Urinary bladder (tissue), 4 donors: ENCODE data around the gene TMEM203. TPM values are rescaled to one million over a fixed set of nuclear protein-coding genes. Genes with fewer than 3 reads are reported as not detected.

Experiments used
- DNase-seq: peaks from one replicate; pipeline ENCODE4 v3.0.0-alpha.2; 2015; ENCODE audit errors: extremely low spot score
- H3K27ac ChIP-seq: one replicate; pipeline ENCODE4 v1.5.1; 2013; ENCODE audit warnings: low read depth, mild to moderate bottlenecking, moderate library complexity
- H3K36me3 ChIP-seq: one replicate; pipeline ENCODE4 v1.6.1; 2013; ENCODE audit warnings: mild to moderate bottlenecking, moderate library complexity; ENCODE audit not compliant: insufficient read depth
- H3K4me1 ChIP-seq: one replicate; pipeline ENCODE4 v1.6.1; 2013; ENCODE audit warnings: mild to moderate bottlenecking, moderate library complexity; ENCODE audit not compliant: insufficient read depth
- H3K4me3 ChIP-seq: one replicate; pipeline ENCODE4 v1.5.1; 2013; ENCODE audit warnings: low read depth, low read length
- WGBS: extraction: QIAGEN DNeasy Blood & Tissue Kit; methylation state at CpG from one replicate; pipeline ENCODE4 v1.1.7; 2013; 5-methylcytosine and 5-hydroxymethylcytosine counted together
- polyA plus RNA-seq: library from polyadenylated mRNA; stranded (reverse); fragments of 200-250 nt; gene quantifications from one replicate; pipeline ENCODE4 v1.2.3, GENCODE V29; 2013
- total RNA-seq: library from RNA; depleted of rRNA; stranded (reverse); fragments of >200 nt; gene quantifications from one replicate; pipeline ENCODE4 v1.2.3, GENCODE V29; 2014
- donor health status: healthy with polysubstance abuse.
- donor health status: healthy.

TMEM203 gene
- total and polyA plus RNA-seq, 2 donors, result 24.2 to 41.2 TPM

DNA sequence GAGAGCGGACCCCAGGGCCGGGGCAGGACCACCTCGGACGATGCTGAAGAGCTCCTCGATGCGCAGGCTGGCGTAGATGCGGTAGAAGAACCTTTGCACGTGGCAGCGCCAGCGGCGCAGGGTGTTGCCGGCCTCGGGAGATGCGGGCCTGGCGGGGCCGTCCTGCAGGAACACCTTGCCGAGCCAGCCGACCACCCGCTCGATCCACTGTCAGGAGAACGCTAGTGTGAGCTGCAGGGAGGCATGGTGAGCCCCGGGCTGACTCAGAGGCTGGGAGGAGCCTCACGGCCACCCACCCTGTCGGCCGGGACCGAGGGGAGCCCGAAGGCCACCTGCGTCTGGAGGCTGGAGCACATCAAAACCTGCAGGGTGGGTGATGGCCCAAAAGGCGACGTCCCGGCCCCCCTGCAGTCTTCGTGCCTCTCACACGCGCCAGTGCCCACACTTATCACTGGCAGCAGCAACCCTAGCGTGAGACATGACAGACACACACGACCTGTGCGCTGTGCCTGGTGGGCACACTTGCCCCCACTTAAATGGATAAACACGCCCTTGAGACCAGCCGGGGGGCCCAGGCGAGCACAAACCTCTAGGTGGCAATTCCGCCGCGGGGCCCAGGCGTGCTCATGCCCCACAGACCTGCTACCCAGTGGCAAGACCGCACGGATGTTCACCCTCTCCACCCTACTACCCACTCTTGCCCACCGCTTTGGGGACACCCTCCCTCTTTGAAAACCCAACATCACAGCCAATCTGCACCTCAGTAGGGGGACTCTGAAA, 20.4 kb downstream of the TMEM203 start:
- H3K36me3 ChIP-seq, result peaks cover 5% of the 10 kb centered on the region
- no peak overlapping the region for H3K4me3 ChIP-seq
- 93% methylated on average over 48 of the region's 48 CpGs for whole genome bisulfite sequencing
- DNase-seq, result no peak
- no peaks in the 10 kb centered on the region for H3K4me1 ChIP-seq
- H3K27ac ChIP-seq, result no peak overlapping the region

DNA sequence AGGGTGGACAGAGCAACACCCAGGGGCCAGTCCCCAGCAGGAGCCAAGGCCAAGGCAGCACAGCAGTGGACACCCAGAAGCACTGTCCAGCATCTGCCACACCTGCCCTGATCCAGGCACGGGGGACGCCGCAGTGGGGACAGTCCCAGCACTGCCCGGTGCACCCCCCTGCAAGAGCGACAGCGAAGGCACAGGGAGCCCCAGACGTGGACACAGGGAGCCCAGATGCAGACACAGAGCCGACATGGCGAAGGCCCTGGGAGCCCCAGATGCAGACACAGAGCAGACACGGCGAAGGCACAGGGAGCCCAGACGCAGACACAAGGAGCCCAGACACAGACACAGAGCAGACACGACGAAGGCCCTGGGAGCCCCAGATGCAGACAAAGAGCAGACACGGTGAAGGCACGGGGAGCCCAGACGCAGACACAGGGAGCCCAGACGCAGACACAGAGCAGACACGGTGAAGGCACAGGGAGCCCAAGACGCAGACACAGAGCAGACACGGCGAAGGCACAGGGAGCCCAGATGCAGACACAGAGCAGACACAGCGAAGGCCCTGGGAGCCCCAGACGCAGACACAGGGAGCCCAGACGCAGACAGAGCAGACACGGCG, 21.4 kb downstream of the TMEM203 start:
- Histone ChIP-seq H3K27ac (no peak overlapping the region), H3K4me3 (no peak overlapping the region), H3K36me3 (peaks cover 5% of the 10 kb centered on the region), H3K4me1 (no peaks in the 10 kb centered on the region)
- DNase-seq, result no peak
- 94% methylated on average over 27 of the region's 27 CpGs for WGBS

DNA sequence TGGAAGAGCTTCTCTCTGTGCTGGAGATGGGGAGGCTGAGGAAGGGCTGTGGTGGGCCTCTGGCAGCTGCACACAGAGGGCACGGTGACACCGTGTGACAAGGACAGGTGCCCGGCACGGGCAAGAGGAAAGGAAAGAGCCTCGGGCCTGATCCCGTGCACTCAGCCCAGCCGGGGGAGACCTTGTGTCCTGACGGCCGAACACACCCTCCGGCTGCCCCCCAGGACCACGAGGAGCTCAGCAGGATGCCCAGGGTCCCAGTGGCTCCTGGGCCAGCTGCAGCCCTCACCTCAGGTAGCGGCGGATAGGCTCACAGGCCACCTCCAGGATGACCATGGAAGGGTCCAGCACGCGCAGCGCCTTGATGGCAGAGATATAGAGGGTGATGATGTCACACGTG, 22.6 kb downstream of the TMEM203 start:
- Histone ChIP-seq H3K27ac (no peak overlapping the region), H3K4me3 (no peak overlapping the region), H3K4me1 (no peaks in the 10 kb centered on the region), H3K36me3 (peaks cover 5% of the 10 kb centered on the region)
- no peak for DNase-seq
- WGBS, result 94% methylated on average over 17 of the region's 17 CpGs

DNA sequence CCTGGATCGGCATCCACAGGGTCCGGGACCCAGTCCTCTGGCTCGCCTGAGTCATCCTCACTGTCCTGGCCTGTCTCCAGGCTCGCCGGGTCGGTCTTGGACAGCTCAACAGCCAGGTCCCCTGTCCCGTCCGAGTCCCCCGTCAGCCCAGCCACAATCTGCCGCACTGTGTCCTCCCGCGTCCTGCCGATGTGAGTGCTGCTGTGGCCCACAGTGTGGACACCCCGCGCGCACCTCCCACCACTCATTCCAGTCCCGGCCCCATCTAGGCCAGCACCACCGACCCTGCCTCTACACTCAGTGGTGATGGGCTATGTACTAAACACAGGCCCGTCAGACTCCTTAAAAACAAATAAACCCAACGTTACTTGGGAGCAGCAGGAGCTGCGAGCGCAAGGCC, 23.8 kb downstream of the TMEM203 start:
- no peaks in the 10 kb centered on the region for H3K4me1 ChIP-seq
- WGBS, result 94% methylated on average over 22 of the region's 22 CpGs
- no peak overlapping the region for H3K27ac ChIP-seq
- no peak overlapping the region for H3K4me3 ChIP-seq
- H3K36me3 ChIP-seq, result peaks cover 5% of the 10 kb centered on the region
- DNase-seq, result no peak

DNA sequence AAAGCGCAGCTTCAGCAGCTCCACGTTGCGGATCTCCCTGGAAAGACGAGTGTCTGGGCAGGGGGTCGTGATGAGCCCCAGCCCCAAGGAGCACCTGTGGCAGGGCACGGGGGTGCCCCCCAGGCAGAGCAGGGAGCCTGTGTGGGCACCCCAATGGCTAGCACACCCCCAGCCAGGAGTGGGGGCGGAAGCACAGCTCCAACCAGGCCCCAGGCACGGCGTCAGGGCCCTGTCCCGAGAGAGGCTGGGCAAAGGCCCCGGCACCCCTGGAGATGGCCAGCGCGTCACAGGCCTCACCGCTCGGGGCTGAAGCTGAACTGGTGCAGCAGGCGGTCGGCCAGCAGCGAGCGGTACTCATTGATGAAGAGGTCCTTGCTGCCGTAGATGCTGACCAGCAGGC, 25.0 kb downstream of the TMEM203 start:
- WGBS, result 95% methylated on average over 20 of the region's 20 CpGs
- peaks cover 5% of the 10 kb centered on the region for H3K36me3 ChIP-seq

DNA sequence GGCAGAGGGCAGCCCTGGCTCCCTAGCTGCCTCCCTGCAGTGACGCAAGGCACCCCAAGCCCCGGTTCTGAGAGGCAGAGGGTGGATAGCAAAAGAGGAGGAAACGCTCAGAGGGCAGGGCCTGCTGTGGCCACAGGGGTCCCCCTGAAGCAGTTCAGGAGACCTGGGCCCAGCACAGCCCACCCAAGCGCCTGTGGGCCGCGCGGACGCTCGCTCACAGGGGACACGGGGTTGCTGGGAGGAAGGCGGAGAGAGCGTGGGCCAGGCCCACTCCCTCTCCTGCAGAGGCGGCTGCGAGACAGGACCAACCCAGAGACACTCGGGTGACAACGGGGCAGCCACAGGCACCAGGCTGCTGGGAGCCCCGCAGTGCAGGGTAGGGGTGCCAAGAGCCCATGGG, 25.7 kb downstream of the TMEM203 start:
- DNase-seq, result no peak
- 95% methylated on average over 17 of the region's 17 CpGs for WGBS
- H3K36me3 ChIP-seq, result peaks cover 5% of the 10 kb centered on the region
- no peak overlapping the region for H3K27ac ChIP-seq
- no peak overlapping the region for H3K4me3 ChIP-seq
- no peaks in the 10 kb centered on the region for H3K4me1 ChIP-seq

More for the DNA sequence above, 25.0 kb downstream of the TMEM203 start:
- H3K27ac ChIP-seq, result no peak overlapping the region
- DNase-seq, result no peak
- no peaks in the 10 kb centered on the region for H3K4me1 ChIP-seq
- H3K4me3 ChIP-seq, result no peak overlapping the region

DNA sequence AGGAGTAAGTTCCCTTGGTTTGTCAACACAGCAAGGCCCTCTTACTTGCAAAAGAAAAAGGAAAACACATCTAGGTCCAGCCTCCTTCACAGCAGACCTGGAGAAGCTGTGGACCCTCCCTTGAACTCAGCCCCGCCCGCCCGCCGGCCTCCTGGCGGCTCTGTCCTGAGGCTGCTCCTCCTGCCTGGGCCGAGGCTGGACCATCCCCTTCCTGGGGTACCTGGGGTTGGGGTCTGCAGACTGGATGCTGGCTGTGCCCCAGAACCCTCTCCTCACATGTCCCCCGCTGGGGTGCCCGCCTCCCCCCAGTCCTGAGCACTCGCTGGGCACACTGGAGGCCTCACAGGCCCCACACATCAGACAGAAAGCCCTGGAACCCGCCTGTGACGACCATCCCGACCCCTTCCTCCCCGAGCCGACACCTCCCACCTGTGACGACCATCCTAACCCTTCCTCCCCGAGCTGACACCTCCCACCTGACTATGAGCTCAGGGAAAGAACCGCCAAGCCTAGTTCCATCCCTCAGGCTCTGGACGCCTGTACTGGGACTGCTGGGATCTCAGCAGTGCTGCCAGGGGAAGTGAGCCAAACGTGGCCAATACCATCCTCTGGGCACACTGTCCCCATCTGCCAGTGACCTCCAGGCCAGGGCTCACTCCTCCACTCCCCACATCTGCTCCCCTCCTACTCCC, 26.4 kb downstream of the TMEM203 start:
- DNase-seq, result no peak

DNA sequence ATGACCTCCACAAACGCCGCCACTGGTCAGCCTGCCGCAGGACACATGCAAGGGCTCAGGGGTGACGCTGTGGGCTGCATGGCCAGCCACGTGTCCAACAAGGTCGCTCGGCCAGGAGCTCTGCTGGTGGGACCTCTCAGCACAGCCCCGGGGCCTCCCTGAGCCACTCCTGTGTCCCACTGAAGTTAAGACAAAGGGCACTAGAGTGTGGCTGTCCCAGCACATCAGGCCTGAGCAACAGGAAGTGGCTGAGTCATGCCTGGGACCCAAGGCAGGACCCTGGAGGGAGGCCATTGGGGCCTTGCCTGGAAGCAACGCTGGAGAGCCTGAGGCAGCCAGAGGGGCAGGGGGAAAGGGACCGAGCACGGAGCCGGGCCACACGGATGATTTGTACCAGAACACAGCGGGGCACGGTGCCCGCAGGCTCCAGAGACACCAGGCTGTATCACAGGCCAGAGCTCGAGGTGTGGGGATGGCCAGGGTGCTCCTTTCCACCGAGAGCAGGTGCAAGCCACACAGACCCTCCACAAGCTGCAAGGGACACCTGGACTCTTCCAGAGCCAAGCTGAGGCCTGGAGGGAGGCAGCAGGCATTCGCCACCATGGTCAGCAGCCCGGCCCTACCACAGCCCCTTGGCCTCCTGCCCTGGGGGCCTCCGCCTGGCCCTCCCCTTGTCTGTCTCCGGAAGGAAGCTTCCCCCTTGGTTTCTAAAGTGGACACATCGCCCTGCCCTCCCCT, 27.1 kb downstream of the TMEM203 start:
- peaks cover under 1% of the 10 kb centered on the region for H3K36me3 ChIP-seq
- no peak for DNase-seq
- H3K4me1 ChIP-seq, result no peaks in the 10 kb centered on the region
- 91% methylated on average over 23 of the region's 23 CpGs for WGBS
- H3K4me3 ChIP-seq, result no peak overlapping the region
- no peak overlapping the region for H3K27ac ChIP-seq

More for the DNA sequence above, 26.4 kb downstream of the TMEM203 start:
- Histone ChIP-seq H3K27ac (no peak overlapping the region), H3K4me3 (no peak overlapping the region), H3K4me1 (no peaks in the 10 kb centered on the region), H3K36me3 (peaks cover 5% of the 10 kb centered on the region)
- WGBS, result 90% methylated on average over 19 of the region's 19 CpGs

DNA sequence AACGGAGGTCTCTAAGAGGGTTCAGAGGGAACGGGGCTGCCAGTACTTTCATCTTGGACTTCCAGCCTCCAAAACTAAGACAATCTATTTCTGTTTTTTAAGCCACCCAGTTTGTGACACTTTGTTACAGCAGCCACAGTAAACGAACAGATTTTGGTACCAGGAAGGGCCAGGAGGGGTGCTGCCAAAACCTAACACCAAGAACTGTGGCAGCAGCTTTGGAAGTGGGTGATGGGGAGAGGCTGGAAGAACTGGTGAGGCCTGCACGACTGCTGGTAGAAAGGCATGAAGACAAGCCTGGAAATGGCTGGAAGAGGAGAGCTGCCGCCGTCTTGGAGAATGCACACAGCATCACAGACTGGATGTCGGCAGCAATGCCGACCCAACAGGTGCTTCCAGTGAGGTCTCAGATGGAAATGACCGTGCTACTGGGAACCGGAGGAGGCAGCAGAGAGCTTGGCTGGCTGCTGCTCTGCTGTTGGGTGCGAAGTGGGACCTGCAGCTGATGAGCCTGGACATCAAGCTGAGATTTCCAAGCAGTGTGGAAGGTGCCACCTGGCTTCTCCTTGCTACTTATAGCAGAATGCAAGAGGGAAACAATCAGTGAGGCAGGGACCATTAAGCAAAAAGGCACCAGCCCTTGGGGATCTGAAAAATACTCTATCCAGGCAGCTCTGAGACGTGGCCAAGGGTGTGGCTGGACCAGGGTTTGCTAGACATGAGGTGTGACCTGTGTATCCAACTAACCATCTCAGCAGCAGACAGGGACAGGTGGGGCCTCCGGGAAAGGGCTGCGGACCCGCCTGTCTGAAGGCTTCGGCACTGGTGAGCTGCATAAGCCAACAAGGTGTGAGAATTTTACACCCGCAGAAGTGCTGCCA, 28.9 kb downstream of the TMEM203 start:
- WGBS, result 57% methylated on average over 17 of the region's 17 CpGs
- H3K4me3 ChIP-seq, result no peak overlapping the region
- no peak for DNase-seq
- H3K4me1 ChIP-seq, result no peaks in the 10 kb centered on the region
- no peak overlapping the region for H3K27ac ChIP-seq
- H3K36me3 ChIP-seq, result no peaks in the 10 kb centered on the region

DNA sequence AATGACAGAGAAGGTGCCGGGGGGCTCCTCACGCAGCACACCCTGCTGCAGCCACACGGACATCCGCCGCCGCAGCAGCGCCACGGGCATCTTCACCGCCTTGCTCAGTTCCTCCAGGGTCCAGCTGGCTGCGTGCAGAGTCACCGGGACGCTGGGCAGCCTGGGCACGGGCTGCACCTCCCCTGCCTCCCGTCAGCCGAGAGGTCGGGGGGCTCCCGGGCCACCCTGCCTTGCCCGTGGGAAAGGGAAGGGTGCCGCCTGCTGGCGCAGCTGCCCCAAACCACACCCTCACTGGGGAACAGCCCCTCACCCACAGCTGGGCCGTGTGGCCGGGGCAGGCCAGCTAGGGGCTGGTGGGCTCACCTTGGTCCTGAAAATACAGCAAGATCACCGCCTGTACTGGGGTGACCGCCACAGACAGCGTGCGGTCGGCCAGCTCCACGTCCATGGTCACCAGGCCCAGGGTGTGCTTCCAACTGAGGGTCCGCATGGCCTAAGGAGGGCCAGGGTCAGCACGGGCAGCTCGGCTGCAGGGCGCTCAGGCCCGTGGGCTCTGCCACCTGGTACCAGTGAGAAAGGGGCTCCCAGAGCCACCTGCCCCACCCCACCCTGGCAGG, 30.0 kb downstream of the TMEM203 start:
- no peaks in the 10 kb centered on the region for H3K4me1 ChIP-seq
- H3K36me3 ChIP-seq, result no peaks in the 10 kb centered on the region
- no peak overlapping the region for H3K4me3 ChIP-seq
- no peak overlapping the region for H3K27ac ChIP-seq
- DNase-seq, result no peak
- WGBS, result 39% methylated on average over 33 of the region's 33 CpGs

DNA sequence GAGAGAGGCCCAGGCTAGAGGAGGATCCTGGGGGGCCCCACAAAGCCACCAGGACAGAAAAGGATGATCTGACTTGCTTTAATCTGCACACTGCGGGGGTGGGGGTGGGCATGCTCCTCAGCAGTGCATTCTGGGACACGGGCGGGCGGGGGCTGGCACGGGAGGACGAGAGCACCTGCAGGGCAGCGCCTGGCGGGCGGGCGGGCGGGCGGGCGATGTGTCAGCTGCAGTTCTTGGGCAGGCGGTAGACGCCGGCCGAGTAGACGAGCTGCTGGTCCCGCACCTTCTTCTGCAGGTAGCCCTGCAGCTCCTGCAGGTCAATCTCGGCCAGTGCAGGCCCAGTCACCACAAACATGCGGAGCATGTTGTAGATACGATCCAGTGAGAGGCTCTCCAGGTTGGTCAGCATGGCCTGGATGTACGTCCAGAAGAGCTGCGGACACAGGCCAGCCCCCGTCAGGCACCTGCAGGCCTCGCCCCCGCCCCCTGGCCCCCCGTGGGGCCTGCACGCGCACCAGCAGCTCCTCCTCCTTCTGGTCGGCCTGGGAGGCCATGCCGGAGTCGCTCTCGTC, 30.6 kb downstream of the TMEM203 start:
- WGBS, result 49% methylated on average over 34 of the region's 34 CpGs
- no peak overlapping the region for H3K27ac ChIP-seq
- no peak for DNase-seq
- H3K36me3 ChIP-seq, result no peaks in the 10 kb centered on the region
- H3K4me3 ChIP-seq, result no peak overlapping the region
- H3K4me1 ChIP-seq, result no peaks in the 10 kb centered on the region
